Activated CD4-positive, alpha-beta T cell treated with anti-CD3 and anti-CD28 coated beads, Interleukin-2, amount 50 U/mL, for 1 hour (primary cell): ENCODE results near the gene TADA2B.
"Not testable (repeated sequence)": the region's sequence is repeated elsewhere in the genome, so short reads cannot be mapped to it uniquely, and the experiment has no call there.

Experiments
- DNase-seq: peaks from one replicate; pipeline ENCODE4 v3.0.0-alpha.2; 2020

The TADA2B gene

DNA sequence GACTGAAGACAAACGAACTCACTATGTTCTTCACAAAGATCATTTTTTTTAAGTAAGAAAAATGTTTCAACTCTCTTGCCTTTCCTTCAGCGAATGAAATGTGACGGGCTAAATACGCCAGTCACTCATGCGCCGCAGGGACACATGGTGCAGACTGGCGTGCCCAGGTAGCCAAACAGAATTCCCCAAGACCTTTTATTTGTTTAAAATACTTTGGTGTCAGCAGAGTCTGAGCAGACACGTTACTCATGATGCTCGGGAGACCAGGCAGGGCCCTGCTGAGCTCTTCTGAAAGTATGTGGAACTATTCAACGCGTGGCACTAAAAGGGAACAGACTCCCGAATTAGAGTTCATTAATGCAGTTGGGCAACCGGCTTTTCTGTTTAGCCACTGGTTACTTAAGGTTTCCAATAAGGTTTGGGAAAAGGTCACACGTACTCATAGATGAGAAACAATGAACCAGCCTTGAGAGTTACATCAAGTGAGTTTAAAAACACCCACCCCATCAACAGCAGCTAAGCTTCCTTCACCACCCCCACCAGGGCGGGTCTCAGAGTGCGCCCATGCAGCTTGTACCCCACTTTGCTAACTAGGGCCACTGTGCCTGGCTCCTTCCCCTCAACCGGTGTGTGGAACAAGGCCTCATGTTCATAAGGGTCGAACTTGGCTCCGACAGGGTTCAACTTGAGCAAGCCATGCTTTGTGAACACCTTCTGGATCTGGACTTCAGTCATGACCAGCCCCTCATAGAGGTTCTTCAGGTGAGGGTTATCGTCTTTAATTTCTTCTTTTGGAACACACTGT lies 17.4 kb downstream of the TADA2B start:
- DNase-seq = no peak

DNA sequence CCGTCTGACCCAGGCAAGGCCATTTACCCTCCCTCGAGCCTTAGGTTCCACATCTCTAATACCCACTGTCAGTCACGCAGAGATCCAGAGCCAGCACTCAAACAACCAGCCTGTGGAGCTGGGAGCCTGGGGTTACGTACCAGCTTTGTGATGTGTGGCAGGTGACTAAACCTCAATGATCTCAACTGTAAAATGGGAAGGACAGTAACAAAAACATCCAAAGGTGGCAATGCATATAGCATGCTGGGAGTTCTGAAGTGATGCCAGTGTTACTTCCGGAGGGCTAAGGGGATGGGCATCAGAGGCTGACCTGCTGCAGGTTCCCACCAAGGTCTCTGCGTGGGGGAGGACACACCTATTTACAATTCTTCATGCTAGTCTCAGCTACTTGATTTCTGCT lies 18.6 kb downstream of the TADA2B start:
- no peak for DNase-seq

DNA sequence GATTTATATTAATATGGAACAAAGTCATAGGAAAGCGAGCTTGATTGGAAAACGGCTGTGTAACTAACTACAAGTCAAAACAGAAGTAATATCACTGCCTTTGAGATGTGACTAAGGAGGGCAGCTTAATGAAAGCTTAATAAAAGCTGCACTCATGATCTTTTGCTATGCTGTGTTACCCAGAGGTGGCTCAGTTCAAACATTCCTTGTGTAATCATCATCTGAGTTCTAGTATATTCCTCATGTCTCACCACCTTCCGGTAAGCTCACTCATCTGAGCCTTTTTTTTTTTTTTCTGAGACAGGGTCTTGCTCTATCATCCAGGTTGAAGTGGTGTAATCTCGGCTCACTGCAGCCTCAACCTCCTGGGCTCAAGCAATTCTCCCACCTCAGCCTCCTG lies 19.6 kb downstream of the TADA2B start:
- DNase-seq = no peak

DNA sequence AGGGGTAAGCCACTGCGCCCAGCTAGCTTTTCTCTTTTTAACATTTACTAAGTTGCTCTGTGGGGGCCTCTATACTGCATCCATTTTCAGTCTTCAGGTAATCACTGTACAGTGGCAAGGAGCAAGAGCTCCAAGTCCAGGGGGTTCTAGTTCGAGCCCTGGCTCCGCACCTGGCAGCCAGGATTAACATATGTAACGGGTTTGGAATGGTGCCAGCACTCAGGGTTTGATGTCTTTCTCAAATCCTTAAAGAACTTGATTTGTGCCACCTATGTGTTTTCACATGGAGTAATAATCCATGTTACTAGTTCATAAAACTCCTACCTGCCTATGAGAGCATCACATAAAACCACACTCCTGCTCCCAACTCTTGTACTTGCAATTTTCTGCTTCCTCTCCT lies 20.2 kb downstream of the TADA2B start:
- no peak for DNase-seq

DNA sequence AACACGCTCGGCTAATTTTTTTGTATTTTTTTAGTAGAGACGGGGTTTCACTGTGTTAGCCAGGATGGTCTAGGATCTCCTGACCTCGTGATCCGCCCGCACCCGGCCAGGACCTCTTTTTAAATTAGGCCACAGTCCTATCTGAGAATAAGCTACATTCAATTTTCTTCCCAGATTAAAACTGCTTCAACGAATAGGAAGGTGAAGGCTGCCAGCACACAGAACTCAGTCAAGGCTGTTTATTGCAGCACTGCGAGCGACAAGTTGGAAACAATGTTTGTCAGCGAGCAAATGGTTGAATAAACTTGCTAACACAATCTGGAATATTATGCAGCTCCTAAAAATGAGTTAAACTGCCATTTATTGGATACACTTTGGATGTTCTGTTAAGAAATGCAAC lies 22.8 kb downstream of the TADA2B start:
- DNase-seq = no peak

DNA sequence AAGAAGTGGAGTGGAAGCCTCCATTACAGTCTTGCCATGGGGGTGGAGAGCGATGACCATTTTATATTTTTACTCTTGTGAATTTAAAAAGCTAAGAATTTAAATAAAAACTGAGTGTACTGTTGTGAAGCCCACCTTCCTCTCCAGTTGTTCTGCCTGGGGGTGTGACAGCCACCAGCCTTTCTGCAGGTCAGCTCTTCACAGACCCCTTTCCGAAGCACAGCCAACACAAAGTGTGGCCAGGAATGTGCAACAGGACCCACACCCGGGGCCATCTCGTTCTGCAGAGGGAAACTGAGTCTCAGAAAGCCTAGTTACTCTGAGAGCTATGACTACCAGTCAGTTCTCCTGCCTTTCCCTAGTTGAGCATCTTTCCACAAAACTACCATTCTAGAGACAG lies 23.3 kb downstream of the TADA2B start:
- DNase-seq = no peak

DNA sequence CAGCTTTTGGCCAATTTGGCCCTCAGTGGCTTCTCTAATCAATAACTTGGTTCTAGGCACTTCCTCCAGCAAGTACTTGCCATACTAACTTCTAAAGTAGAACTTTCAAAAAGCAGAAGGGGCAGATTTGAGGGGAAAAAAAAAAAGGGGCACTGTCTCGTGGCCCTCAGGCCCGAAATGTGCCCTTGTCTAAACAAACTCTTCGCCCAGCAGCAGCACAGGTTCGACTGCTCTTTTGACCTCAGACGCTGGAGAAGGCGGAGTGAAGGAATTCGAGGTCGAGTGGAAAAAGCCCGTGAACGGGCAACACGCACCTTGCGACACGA lies 23.9 kb downstream of the TADA2B start:
- no peak for DNase-seq

DNA sequence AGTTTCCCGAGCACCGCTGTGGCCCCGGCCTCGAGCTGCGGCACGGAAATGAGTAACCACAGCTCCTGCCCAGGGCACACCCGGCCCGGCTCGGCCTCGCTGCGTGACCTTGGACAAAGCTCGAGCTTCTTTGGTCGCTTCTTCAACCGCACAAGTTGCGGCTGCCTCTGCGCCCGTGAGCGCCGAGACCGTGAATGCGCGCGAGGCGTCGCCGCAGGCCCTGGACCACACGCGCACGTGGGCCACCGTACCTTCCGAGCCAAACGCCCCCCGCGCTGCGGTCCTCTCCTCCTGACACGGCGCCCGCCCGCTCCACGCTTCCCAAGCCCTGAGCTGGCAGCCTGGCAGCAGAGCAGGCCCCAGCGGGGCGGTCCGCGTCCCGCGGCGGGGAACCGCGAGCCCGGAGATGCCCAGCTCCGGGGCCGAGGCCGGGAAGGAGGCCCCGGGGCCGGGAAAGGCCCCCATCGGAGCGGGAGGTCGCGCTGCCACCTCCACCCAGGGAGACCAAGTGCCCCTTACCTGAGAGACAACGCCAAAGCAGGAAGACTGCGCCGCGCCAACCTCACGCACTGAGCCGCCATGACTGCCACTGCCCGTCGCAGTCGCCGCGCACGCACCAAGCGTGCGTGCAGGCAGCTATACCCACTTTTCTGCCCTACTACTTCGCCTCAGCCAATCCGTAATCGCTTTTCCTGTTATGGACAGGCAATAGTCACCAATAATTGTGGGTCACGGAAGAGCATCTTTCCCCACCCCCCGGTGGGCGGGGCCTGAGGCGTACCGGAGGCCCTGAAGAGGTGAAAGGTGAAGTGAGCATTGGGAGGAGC lies 24.5 kb downstream of the TADA2B start, which contains the start of gene GRPEL1:
Gene GRPEL1 (minus strand): TSS at position 613 of the 827 bp plus-strand sequence. CDS start 32 bp downstream, at position 581.
- DNase-seq = peak; percentile 100

DNA sequence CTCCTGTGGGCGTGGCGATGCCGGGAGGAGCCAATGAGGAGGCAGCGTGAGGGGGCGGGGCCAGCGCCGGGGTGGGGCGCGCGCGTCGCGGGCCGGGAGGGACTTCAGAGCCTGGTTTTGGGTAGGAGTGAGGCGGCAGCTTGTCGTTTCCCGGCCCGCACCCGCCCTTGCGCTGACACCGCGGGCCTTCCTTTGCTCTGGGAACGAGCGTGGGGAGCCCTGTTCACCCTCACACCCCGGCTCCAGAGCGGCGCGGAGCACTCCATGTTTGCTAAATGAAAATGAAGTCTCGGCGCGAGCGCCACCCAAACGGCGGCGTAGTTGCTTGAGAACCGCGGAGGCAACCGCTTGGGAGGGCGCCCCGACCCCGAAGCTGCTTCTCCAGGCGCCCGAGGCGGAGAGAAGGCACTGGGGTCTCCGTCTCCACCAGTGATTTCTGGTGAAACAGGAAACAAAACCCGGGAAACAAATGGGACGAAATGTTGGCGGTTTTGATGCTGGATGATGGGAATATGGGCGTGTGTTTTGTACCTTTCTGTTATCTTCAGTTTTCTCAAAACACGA lies 25.2 kb downstream of the TADA2B start:
- no peak for DNase-seq

DNA sequence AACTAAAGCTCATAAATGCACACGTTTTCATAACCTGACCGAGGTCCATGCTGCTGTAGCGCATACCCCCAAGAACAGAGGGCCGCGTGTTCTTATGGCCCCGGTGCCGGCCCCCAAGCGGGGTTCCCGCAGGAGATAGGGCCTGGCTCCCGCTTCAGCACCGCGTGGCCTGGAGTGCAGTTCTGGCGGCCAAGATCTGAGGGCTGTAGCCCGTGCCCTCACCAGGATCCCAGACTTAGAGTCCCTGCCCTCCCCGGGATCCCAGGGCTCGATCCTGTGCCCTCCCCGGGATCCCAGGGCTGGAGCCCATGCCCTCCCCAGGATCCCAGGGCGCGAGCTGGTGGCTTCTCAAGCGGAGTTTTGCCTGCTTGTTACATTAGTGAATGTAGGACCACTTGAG lies 25.7 kb downstream of the TADA2B start:
- DNase-seq = no peak

DNA sequence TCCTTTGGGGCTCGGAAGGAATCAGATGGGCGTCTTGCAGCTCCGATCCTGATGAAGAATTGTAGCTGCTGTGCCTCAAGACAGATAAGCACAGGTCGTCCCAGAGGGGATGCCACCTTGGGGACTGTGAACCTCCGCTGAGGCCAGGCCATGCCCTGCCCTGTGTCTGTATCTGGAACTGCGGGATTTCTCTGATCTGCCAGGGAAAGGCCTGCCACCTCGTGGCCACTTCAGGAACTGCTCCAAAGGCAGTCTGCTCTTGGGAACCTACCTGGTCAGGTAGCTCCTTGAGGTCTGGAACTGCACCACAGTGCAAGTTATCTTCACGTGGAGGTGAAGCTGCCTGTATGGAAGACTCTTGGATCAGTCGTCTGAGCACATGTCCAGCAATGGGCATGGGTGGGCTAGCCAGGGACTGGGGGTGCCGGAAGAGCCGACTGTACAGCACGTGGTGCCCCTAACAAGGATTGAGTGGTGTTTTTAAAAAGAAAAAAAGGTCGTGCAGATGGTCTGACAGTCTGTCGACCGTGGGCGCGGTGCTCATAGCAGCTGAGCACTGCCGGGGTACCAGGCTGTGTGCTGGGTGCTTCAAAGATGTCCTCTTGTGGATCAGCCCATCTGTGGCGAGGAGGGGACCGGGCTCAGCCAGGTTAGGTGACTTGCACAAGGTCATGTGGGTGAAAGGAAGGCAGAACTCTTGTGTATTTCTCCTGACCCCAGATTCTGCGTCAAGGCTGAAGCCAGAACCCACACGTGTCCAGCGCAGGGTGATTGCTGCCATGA lies 27.7 kb downstream of the TADA2B start:
- peak; percentile 89 for DNase-seq

DNA sequence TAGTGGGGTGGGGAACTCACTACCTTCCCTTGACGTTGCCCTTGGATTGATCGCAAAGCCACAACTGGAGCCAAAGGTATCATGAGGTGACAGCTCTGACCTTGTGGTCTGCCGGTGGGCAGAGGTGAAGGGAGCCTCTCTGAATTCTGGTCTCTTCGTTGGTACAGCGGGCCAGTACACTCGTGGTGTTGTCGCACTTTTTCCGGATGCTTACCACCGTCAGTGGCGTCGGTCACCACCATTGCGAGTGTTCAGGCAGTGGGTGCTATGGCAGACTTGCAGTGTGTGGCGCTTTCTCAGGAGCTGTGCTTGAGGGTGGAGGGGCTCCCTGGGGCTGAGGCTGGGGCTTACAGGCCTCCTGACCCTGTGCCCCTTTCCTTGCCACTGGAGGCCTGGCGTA lies 29.9 kb downstream of the TADA2B start:
- DNase-seq = no peak

DNA sequence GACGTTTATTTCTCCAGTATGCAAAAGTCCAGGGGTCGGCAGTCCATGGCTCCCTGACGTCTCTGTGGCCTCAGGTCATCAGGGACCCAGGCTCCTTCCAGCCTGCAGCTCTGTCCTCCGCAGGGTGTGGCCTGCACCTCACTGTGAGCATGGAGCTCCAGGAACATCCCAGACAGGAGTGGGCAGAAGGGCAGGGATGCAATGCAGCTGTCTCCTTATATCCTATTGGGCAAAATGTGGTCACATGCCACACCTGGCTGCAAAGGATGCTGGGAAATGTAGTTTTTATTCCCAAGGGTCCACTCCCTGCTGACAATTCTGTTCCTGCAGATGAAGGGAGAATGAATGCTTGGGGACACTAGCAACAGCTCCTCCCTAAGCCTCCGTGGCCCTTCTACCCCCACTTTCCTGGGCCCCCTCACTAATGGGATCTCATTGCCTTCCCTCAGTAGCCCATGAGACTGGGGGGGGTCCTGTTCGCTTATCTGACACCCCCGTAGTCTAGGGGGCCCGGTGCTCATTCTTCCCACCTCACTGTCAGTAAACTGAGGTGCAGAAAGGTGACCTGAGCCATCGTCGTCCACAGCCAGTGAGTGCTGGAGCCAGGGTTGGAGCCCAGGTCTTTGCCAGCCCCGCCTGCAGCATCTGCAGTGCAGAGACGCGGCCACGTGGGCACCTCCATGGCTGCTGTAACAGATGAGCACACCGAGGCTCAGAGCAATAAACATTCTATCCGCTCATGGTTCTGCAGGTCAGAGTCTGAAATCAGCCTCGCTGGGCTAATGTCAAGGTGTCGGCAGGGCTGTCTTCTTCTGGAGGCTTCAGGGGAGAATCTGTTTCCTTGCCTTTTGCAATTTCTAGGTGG lies 30.6 kb downstream of the TADA2B start:
- DNase-seq = no peak

DNA sequence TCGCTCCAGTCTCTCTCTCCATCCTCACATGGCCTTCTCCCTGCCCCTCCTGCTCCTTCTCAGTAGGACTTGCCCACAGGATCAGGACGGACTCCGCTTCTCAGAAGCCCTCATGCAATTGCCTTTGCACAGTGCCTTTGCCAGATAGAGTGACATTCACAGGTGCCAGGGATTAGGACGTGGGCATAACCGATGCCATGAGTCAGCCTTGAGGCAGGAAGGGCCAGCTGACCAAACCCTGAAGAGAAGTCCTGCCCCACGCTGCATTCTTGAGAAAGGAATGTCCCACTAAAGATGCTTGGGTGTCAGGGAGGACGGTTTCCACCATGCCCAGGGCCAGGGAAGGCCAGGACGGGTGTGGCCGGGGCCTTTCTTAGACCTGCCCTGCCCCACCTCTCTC lies 31.3 kb downstream of the TADA2B start:
- DNase-seq = no peak

DNA sequence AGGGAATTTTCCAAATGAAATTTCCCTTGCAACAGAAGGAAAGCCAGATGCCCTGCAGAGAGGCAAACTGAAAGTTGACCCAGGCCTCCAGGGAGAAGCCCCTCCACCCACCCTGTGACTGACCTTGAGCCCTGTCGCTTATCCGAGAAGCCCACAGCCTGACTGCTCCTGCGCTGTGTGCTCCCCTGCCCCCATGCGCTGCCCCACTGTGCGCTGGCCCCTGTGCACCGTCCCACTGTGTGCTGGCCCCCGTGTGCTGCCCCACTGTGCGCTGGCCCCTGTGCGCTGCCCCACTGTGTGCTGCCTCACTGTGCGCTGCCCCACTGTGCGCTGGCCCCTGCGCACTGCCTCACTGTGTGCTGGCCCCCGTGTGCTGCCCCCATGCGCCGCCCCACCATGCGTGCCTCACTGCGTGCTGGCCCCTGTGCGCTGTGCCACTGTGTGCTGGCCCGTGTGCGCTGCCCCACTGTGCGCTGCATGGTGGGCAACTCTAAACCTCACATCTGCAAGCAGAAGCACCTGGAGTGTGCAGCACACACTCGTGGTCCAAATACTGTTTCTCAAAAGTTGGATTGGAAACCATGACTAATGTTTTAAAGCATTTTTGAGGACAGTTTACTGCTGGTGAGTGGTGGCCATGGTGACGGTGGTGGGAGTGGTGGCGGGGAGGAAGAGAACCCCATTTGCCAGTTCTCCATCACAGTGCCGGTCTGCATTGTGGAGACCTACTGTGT lies 33.0 kb downstream of the TADA2B start:
- DNase-seq = no peak

DNA sequence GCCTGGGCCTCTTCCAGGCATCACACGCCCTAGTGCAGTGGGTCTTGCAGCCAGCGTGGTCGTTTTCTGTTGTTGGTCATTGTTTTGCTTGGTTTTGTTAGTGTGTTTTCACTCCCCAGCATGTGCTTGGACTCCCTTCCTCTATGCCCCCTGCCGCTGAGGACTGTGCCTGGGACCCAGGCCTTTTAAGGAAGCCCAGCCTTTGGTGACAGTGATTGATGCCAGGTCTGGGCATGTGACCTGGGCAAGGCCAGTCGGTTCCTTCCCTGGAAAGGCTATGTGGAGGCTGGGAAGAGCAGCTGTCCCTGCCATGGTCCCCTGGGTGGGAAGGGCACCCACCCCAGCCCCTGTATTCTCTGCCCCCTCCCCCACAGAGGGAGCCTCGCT lies 33.5 kb downstream of the TADA2B start:
- DNase-seq = no peak

DNA sequence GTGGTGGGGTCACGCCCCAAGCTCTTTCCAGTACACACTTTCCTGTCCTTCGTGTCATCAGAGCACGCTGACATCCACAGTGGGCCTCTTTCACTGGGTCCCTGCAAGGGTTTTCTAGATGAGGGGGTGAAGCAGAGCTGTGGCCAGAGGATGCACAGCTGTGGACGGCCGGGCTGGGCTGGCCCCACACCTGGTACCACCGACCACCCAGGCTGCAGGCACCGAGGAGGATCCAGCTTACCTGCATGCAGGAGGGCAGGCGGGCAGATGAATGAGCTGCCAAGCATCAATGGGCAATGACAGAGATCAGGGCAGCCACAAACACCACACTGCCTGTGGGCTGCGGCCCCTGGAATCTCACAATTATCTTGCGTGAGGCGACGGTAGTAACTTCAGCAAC lies 34.2 kb downstream of the TADA2B start:
- DNase-seq = no peak

DNA sequence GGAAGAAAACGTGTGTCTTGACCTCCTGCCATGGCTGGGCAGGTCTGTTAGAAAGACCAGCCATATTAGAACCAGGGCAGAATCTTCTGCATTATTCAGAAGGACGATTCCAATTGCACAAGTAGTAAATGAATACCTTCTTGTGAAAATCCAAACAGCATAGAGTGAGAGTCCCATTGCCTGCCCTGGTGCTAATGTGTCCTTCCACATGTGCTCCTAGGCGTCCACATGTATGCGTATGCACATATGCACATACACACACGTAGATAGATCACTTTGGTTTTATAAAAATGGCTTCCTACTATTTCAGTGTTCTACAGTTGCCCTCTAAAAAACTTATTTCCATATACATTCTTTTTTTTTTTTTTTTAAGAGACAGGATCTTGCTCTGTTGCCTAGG lies 34.9 kb downstream of the TADA2B start:
- DNase-seq = no peak

DNA sequence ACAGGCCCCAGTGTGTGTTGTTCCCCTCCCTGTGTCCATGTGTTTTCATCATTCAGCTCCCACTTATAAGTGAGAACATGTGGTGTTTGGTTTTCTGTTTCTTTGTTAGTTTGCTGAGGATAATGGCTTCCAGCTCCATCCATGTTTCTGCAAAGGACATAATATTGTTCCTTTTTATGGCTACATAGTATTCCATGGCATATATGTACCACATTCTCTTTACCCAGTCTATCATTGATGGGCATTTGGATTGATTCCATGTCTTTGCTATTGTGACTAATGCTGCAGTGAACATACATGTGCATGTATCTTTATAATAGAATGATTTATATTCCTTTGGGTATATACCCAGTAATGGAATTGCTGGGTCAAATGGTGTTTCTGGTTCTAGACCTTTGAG lies 36.3 kb downstream of the TADA2B start:
- not testable (repeated sequence) for DNase-seq

DNA sequence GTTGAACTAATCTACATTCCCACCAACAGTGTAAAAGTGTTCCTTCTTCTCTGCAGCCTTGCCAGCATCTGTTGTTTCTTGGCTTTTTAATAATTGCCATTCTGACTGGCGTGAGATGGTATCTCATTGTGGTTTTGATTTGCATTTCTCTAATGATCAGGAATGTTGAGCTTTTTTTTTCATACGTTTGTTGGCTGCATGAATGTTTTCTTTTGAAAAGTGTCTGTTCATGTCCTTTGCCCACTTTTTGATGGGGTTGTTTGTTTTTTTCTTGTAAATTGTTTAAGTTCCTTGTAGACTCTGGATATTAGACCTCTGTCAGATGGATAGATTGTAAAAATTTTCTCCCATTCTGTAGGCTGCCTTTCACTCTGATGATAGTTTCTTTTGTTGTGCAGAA lies 36.7 kb downstream of the TADA2B start:
- not testable (repeated sequence) for DNase-seq
